GM12873 (cell line): ENCODE measurements around the gene APBA3.

Experiments
- CTCF ChIP-seq: IDR thresholded peaks from 2 replicates; pipeline ENCODE4 v1.5.1; 2012; ENCODE audit warnings: low read depth, mild to moderate bottlenecking, moderate library complexity, low read length, control low read depth; ENCODE audit not compliant: insufficient read depth; ENCODE audit errors: missing control alignments

The APBA3 gene

GRCh38 chr19:3733549-3734309, 27.8 kb downstream of the APBA3 start:
- TF ChIP-seq CTCF: no peak

GRCh38 chr19:3732108-3732507, 29.4 kb downstream of the APBA3 start:
- TF ChIP-seq CTCF: no peak

GRCh38 chr19:3730457-3730958, 31.0 kb downstream of the APBA3 start:
- no peak for TF ChIP-seq CTCF

GRCh38 chr19:3725640-3726310, 35.7 kb downstream of the APBA3 start:
- TF ChIP-seq CTCF: no peak

- TF ChIP-seq CTCF: no peak
Observed at GRCh38 chr19:3725121-3725520, 36.4 kb downstream of the APBA3 start.

GRCh38 chr19:3723883-3724282, 37.6 kb downstream of the APBA3 start:
- no peak for TF ChIP-seq CTCF

GRCh38 chr19:3723110-3723488, 38.4 kb downstream of the APBA3 start:
- TF ChIP-seq CTCF: no peak
